Measurements from ENCODE around the gene PSMB7.

DNA sequence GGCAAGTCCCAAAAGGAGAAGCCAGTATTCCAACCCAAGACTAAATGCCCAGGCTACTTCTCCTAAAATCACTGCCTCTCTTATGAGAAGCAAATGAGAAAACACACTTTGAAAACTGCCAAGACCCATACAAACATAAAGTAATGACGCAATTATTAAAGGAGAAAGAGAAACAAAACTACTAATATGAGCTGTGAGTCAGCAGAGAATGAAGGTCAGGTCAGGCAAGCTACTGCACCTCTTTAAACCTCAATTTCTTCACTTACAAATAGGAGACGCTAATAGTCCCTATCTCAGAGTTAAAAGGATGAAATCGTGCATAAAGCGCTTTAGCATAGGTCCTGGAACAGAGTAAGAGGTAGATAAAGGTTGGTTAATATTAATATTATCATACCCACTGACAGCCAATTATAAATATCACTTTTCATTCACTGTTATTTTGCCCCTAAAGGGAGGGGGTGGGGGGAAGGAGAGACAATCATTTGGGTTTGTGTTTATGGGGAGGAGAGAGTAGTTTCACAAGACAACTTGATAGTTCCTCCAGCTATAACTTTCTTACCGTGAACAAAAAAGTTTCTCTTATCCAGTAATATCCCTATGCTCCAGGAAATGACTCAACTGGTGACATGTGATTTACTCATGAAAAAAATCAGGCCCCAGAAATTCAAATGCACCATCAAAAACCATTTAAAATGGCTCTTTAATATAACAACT, 3.6 kb downstream of the PSMB7 start:
- TF ChIP-seq POLR2AphosphoS5 (IDR thresholded peaks at IDR 0.05; ENCODE audit: low read depth, low read length) (no peak), PHF8 (conservative IDR thresholded peaks at IDR 0.05; ENCODE audit: low read depth, low read length) (no peak), RXRA (IDR thresholded peaks at IDR 0.05; ENCODE audit: insufficient read depth, low read depth, low read length) (no peak)

Measured in H1 (cell line).